GM21515 (cell line): Measurements from ENCODE around the gene EPHA7.

Experiments used
- ATAC-seq: cut with Tn5 transposase; IDR thresholded peaks from one replicate; pipeline ENCODE4 v1.9.1; 2021; ENCODE audit not compliant: unreplicated experiment

Gene EPHA7

GRCh38 chr6:93266116-93266817 is 153.1 kb downstream of the EPHA7 start:
- no peak for ATAC-seq

GRCh38 chr6:93260881-93261280 is 158.5 kb downstream of the EPHA7 start:
- no peak for ATAC-seq

- ATAC-seq, result no peak
Measured at GRCh38 chr6:93259332-93259731, 160.0 kb downstream of the EPHA7 start.

GRCh38 chr6:93252930-93253329 is 166.4 kb downstream of the EPHA7 start:
- ATAC-seq, result no peak

- ATAC-seq, result no peak
Measured at GRCh38 chr6:93248631-93249030, 170.7 kb downstream of the EPHA7 start.

GRCh38 chr6:93243231-93243778 is 176.1 kb downstream of the EPHA7 start:
- ATAC-seq, result no peak

GRCh38 chr6:93242049-93242448 is 177.3 kb downstream of the EPHA7 start:
- ATAC-seq, result no peak

- no peak for ATAC-seq
Measured at GRCh38 chr6:93238632-93239031, 180.7 kb downstream of the EPHA7 start.

GRCh38 chr6:93235775-93236174 is 183.6 kb downstream of the EPHA7 start:
- ATAC-seq, result no peak

- ATAC-seq, result no peak
Measured at GRCh38 chr6:93226822-93227221, 192.5 kb downstream of the EPHA7 start.

GRCh38 chr6:93222071-93222851 is 197.1 kb downstream of the EPHA7 start:
- ATAC-seq, result no peak

- ATAC-seq, result no peak
Measured at GRCh38 chr6:93219447-93219846, 199.9 kb downstream of the EPHA7 start.

GRCh38 chr6:93218096-93218495 is 201.3 kb downstream of the EPHA7 start:
- no peak for ATAC-seq

GRCh38 chr6:93213028-93213427 is 206.3 kb downstream of the EPHA7 start:
- ATAC-seq, result no peak

- no peak for ATAC-seq
Measured at GRCh38 chr6:93210908-93211307, 208.5 kb downstream of the EPHA7 start.

- ATAC-seq, result no peak
Measured at GRCh38 chr6:93209358-93209757, 210.0 kb downstream of the EPHA7 start.

- ATAC-seq, result no peak
Measured at GRCh38 chr6:93196406-93196970, 222.9 kb downstream of the EPHA7 start.

- ATAC-seq, result no peak
Measured at GRCh38 chr6:93194480-93194879, 224.9 kb downstream of the EPHA7 start.

- no peak for ATAC-seq
Measured at GRCh38 chr6:93193868-93194267, 225.5 kb downstream of the EPHA7 start.
